Suprapubic skin (tissue), 3 donors: ENCODE results near the gene MMP17.

Source experiments
- POLR2A ChIP-seq, 2 donors: fragments of 450-650 bp; IDR thresholded peaks; one replicate each; pipeline ENCODE4 v1.6.1; 2017; ENCODE audit warnings: antibody characterized with exemption in 2 of 2, mild to moderate bottlenecking in 2 of 2, moderate library complexity in 2 of 2
- TF ChIP-seq, protein P1 (sequence below), 2 donors: fragments of 200-600 bp in 1 of 2; fragments of 450-650 bp in 1 of 2; sonication (generic) in 1 of 2; IDR thresholded peaks; one replicate each; pipeline ENCODE4 v1.5.1; 2016 to 2019; ENCODE audit warnings: antibody characterized with exemption in 2 of 2, mild to moderate bottlenecking in 1 of 2, moderate library complexity in 1 of 2

GRCh38 chr12:131835616-131836171 lies 7.5 kb downstream of the MMP17 start:
- TF ChIP-seq, protein P1, sequence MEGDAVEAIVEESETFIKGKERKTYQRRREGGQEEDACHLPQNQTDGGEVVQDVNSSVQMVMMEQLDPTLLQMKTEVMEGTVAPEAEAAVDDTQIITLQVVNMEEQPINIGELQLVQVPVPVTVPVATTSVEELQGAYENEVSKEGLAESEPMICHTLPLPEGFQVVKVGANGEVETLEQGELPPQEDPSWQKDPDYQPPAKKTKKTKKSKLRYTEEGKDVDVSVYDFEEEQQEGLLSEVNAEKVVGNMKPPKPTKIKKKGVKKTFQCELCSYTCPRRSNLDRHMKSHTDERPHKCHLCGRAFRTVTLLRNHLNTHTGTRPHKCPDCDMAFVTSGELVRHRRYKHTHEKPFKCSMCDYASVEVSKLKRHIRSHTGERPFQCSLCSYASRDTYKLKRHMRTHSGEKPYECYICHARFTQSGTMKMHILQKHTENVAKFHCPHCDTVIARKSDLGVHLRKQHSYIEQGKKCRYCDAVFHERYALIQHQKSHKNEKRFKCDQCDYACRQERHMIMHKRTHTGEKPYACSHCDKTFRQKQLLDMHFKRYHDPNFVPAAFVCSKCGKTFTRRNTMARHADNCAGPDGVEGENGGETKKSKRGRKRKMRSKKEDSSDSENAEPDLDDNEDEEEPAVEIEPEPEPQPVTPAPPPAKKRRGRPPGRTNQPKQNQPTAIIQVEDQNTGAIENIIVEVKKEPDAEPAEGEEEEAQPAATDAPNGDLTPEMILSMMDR (IDR thresholded peaks at IDR 0.05): no peak
- no peak for TF ChIP-seq POLR2A (IDR thresholded peaks at IDR 0.05)
